Sigmoid colon (tissue), 4 donors: ENCODE data around the gene ACVR1.

Experiments used
- EP300 ChIP-seq, 4 donors: sonication (generic); formaldehyde crosslinking; IDR thresholded peaks; one replicate each; pipeline ENCODE4 v1.6.1; 2017; ENCODE audit warnings: antibody characterized with exemption in 4 of 4
- POLR2A ChIP-seq, 2 donors: fragments of 450-650 bp; IDR thresholded peaks; one replicate each; pipeline ENCODE4 v1.6.1; 2016; ENCODE audit warnings: antibody characterized with exemption in 2 of 2, mild to moderate bottlenecking in 2 of 2, moderate library complexity in 2 of 2
- TF ChIP-seq, protein P1 (sequence below), 4 experiments: fragments of 450-650 bp in 3 of 4; fragments of 200-600 bp in 1 of 4; IDR thresholded peaks; one replicate each; pipeline ENCODE4 v1.5.1; 2016 to 2019; ENCODE audit warnings: antibody characterized with exemption in 4 of 4, mild to moderate bottlenecking in 3 of 4, moderate library complexity in 2 of 4

DNA sequence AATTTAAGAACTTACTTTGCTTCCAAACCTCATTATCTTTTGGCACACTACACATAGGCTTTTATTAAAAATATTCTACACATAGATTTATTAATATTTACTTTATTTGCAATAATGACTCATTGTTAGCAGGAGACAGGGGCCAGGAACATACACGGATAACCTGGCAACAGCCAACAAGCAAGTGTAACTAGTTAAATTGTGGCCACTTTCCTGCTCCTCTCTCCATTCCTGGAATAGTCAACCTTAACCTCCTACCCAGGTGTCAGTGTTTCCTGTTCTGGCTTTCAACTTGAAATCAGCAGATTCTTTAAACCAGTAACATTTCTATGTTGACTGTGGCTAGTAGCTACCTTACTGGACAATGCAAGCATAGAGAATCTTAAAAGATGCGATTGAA lies 26.5 kb downstream of the ACVR1 start:
- TF ChIP-seq, protein P1, sequence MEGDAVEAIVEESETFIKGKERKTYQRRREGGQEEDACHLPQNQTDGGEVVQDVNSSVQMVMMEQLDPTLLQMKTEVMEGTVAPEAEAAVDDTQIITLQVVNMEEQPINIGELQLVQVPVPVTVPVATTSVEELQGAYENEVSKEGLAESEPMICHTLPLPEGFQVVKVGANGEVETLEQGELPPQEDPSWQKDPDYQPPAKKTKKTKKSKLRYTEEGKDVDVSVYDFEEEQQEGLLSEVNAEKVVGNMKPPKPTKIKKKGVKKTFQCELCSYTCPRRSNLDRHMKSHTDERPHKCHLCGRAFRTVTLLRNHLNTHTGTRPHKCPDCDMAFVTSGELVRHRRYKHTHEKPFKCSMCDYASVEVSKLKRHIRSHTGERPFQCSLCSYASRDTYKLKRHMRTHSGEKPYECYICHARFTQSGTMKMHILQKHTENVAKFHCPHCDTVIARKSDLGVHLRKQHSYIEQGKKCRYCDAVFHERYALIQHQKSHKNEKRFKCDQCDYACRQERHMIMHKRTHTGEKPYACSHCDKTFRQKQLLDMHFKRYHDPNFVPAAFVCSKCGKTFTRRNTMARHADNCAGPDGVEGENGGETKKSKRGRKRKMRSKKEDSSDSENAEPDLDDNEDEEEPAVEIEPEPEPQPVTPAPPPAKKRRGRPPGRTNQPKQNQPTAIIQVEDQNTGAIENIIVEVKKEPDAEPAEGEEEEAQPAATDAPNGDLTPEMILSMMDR (IDR thresholded peaks at IDR 0.05): no peak
- TF ChIP-seq POLR2A (IDR thresholded peaks at IDR 0.05) (no peak), EP300 (IDR thresholded peaks at IDR 0.05) (no peak)
